GM23338 (cell line): Measurements from ENCODE around the gene FRMD4A. TPM values are rescaled to one million over a fixed set of nuclear protein-coding genes. Genes with fewer than 3 reads are reported as not detected.
A peak's percentile ranks its signal among the peaks of the same experiment; 100 is the strongest.

Experiments used
- ATAC-seq: fragments of 200-7000 bp; cut with Tn5 transposase; 3 replicates; pipeline ENCODE4 v1.9.1; 2020
- DNase-seq: peaks from one replicate; pipeline ENCODE4 v3.0.0-alpha.2; 2015; ENCODE audit warnings: low spot score
- H2AFZ ChIP-seq: fragments of 200-600 bp; sonication (generic); 2 replicates; pipeline ENCODE4 v1.8.0; 2016; ENCODE audit warnings: antibody characterized with exemption, mild to moderate bottlenecking, moderate library complexity
- H3F3A ChIP-seq: fragments of 200-600 bp; sonication (generic); replicated peaks from 2 replicates; pipeline ENCODE4 v1.8.0; 2017; ENCODE audit warnings: antibody characterized with exemption, mixed run types, low read depth
- H3K27ac ChIP-seq: fragments of 200-600 bp; sonication (generic); 2 replicates; pipeline ENCODE4 v1.6.1; 2016; ENCODE audit warnings: low read depth
- H3K27me3 ChIP-seq: fragments of 200-600 bp; sonication (generic); 2 replicates; pipeline ENCODE4 v1.8.0; 2016; ENCODE audit warnings: mild to moderate bottlenecking, mixed run types, moderate library complexity; ENCODE audit not compliant: insufficient read depth
- H3K36me3 ChIP-seq: fragments of 200-600 bp; sonication (generic); 2 replicates; pipeline ENCODE4 v1.8.0; 2016; ENCODE audit warnings: mild to moderate bottlenecking; ENCODE audit not compliant: insufficient read depth
- H3K4me1 ChIP-seq: fragments of 200-600 bp; sonication (generic); 2 replicates; pipeline ENCODE4 v1.8.0; 2016; ENCODE audit warnings: mild to moderate bottlenecking, moderate library complexity; ENCODE audit not compliant: insufficient read depth
- H3K4me2 ChIP-seq: fragments of 200-600 bp; sonication (generic); 2 replicates; pipeline ENCODE4 v1.7.1; 2017; ENCODE audit warnings: mixed run types
- H3K4me3 ChIP-seq: fragments of 200-600 bp; sonication (generic); 2 replicates; pipeline ENCODE4 v1.6.1; 2016; ENCODE audit warnings: mixed run types
- H3K79me2 ChIP-seq: fragments of 200-600 bp; sonication (generic); replicated peaks from 2 replicates; pipeline ENCODE4 v1.8.0; 2017; ENCODE audit warnings: mild to moderate bottlenecking; ENCODE audit not compliant: insufficient read depth
- H3K9me2 ChIP-seq: fragments of 200-600 bp; sonication (generic); 2 replicates; pipeline ENCODE4 v1.8.0; 2017; ENCODE audit not compliant: insufficient read depth
- H4K20me1 ChIP-seq: fragments of 200-600 bp; sonication (generic); replicated peaks from 2 replicates; pipeline ENCODE4 v1.8.0; 2017; ENCODE audit warnings: mild to moderate bottlenecking; ENCODE audit not compliant: insufficient read depth
- H3K27ac Mint-ChIP-seq: 2 replicates; pipeline ENCODE4 v1.8.0; 2020; ENCODE audit warnings: inconsistent platforms, mild to moderate bottlenecking, moderate library complexity, mixed read lengths
- H3K27me3 Mint-ChIP-seq: 3 replicates; pipeline ENCODE4 v1.8.0; 2022; ENCODE audit warnings: low read depth, mild to moderate bottlenecking, moderate library complexity, mixed read lengths, inconsistent platforms; ENCODE audit not compliant: insufficient read depth, poor library complexity
- H3K36me3 Mint-ChIP-seq: 3 replicates; pipeline ENCODE4 v1.8.0; 2021; ENCODE audit warnings: low read depth, mild to moderate bottlenecking, inconsistent platforms, moderate library complexity, mixed read lengths
- H3K4me1 Mint-ChIP-seq: 3 replicates; pipeline ENCODE4 v1.8.0; 2020; ENCODE audit warnings: mild to moderate bottlenecking, inconsistent platforms, mixed read lengths
- H3K4me3 Mint-ChIP-seq: 3 replicates; pipeline ENCODE4 v1.8.0; 2021; ENCODE audit warnings: moderate library complexity, mild to moderate bottlenecking, inconsistent platforms, mixed read lengths
- H3K9me3 Mint-ChIP-seq: 3 replicates; pipeline ENCODE4 v1.8.0; 2020; ENCODE audit warnings: moderate library complexity, mild to moderate bottlenecking, inconsistent platforms, mixed read lengths
- CREB1 ChIP-seq: fragments of 250-450 bp; sonication (Bioruptor Pico); IDR thresholded peaks from 2 replicates; pipeline ENCODE4 v1.5.0; 2020; ENCODE audit warnings: low read depth, mild to moderate bottlenecking, moderate library complexity
- EZH2 ChIP-seq: fragments of 200-600 bp; sonication (generic); IDR thresholded peaks from one replicate; pipeline ENCODE4 v1.8.0; 2017; ENCODE audit warnings: antibody characterized with exemption, mild to moderate bottlenecking, low read depth; ENCODE audit not compliant: unreplicated experiment
- EZH2phosphoT487 ChIP-seq: fragments of 200-600 bp; sonication (generic); IDR thresholded peaks from one replicate; pipeline ENCODE4 v1.8.1; 2018; ENCODE audit warnings: antibody characterized with exemption; ENCODE audit not compliant: unreplicated experiment
- NANOG ChIP-seq: IDR thresholded peaks from 2 replicates; pipeline ENCODE4 v1.6.1; 2016; ENCODE audit warnings: antibody characterized with exemption, borderline replicate concordance
- STAT1 ChIP-seq: IDR thresholded peaks from one replicate; pipeline ENCODE4 v1.6.1; 2016; ENCODE audit warnings: antibody characterized with exemption; ENCODE audit not compliant: unreplicated experiment
- polyA plus RNA-seq: library from polyadenylated mRNA; unstranded; fragments of >200 nt; fragmentation: Nextera tagmentation; extraction: Ambion mirVana; gene quantifications from 2 replicates; pipeline ENCODE4 v1.2.1, GENCODE V29; 2016
- total RNA-seq: library from RNA; depleted of rRNA; stranded (reverse); fragments of >200 nt; shearing (Covaris generic); gene quantifications from 2 replicates; pipeline ENCODE4 v1.2.3, GENCODE V29; 2014
- TF ChIP-seq, protein P1 (sequence below): IDR thresholded peaks from one replicate; pipeline ENCODE4 v1.6.1; 2018; ENCODE audit warnings: antibody characterized with exemption; ENCODE audit not compliant: unreplicated experiment
- TF ChIP-seq, protein P2 (sequence below), 2 experiments: fragments of 200-600 bp in 1 of 2; sonication (generic) in 1 of 2; conservative IDR thresholded peaks; 2 replicates each; pipeline versions ENCODE4 v1.5.1 to v1.6.1; 2016 to 2017; ENCODE audit warnings: antibody characterized with exemption in 2 of 2, low read depth in 2 of 2, mild to moderate bottlenecking in 2 of 2, moderate library complexity in 1 of 2
- TF ChIP-seq, protein P3 (sequence below): IDR thresholded peaks from 2 replicates; pipeline ENCODE4 v1.6.1; 2016; ENCODE audit warnings: antibody characterized with exemption

FRMD4A gene
- total and polyA plus RNA-seq, 2 experiments from 2014 or later: 14.0 to 20.1 TPM

DNA sequence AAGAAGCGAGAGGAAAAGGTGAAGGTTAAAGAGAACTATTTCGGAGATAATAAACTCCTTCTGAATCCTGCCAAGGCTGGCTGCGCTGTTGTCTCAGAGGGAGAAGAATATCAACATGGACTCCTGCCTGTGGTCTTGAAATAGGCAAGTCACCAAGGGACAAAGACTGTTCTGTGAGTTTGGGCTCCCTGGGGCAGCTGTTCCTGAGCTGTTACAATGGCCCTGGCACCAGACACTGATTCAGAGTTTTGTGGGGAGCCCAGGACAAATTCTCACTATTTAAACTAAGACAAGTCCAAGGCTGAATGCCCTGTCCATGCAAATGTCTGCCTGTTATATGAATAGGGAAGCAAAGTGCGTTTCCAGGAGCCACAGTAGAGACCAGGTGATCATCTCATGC lies 662.6 kb downstream of the FRMD4A start:
- Histone ChIP-seq H3K9me2 (no peaks in the 10 kb centered on the region), H3K27ac (0 out of 2 replicates have a peak overlapping the region, but pooled peaks have one; percentile 19), H3K4me2 (no peak overlapping the region), H4K20me1 (no peaks in the 10 kb centered on the region), H3K4me3 (no peak overlapping the region), H3K79me2 (no peaks in the 10 kb centered on the region), H3K36me3 (0 out of 2 replicates have a peak, but pooled peaks cover 8% of the 10 kb centered on the region), H3K27me3 (no peaks in the 10 kb centered on the region), H2AFZ (no peak overlapping the region), H3K4me1 (peaks cover 13% of the 10 kb centered on the region), H3F3A (no peaks in the 10 kb centered on the region)
- peaks cover 8% of the 10 kb centered on the region for H3K27me3 Mint-ChIP-seq
- TF ChIP-seq NANOG (no peak), CREB1 (CRISPR knock-in tag) (no peak), STAT1 (no peak), EZH2 (no peak), EZH2phosphoT487 (no peak)
- TF ChIP-seq, protein P1, sequence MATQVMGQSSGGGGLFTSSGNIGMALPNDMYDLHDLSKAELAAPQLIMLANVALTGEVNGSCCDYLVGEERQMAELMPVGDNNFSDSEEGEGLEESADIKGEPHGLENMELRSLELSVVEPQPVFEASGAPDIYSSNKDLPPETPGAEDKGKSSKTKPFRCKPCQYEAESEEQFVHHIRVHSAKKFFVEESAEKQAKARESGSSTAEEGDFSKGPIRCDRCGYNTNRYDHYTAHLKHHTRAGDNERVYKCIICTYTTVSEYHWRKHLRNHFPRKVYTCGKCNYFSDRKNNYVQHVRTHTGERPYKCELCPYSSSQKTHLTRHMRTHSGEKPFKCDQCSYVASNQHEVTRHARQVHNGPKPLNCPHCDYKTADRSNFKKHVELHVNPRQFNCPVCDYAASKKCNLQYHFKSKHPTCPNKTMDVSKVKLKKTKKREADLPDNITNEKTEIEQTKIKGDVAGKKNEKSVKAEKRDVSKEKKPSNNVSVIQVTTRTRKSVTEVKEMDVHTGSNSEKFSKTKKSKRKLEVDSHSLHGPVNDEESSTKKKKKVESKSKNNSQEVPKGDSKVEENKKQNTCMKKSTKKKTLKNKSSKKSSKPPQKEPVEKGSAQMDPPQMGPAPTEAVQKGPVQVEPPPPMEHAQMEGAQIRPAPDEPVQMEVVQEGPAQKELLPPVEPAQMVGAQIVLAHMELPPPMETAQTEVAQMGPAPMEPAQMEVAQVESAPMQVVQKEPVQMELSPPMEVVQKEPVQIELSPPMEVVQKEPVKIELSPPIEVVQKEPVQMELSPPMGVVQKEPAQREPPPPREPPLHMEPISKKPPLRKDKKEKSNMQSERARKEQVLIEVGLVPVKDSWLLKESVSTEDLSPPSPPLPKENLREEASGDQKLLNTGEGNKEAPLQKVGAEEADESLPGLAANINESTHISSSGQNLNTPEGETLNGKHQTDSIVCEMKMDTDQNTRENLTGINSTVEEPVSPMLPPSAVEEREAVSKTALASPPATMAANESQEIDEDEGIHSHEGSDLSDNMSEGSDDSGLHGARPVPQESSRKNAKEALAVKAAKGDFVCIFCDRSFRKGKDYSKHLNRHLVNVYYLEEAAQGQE: no peak
- TF ChIP-seq, protein P2, sequence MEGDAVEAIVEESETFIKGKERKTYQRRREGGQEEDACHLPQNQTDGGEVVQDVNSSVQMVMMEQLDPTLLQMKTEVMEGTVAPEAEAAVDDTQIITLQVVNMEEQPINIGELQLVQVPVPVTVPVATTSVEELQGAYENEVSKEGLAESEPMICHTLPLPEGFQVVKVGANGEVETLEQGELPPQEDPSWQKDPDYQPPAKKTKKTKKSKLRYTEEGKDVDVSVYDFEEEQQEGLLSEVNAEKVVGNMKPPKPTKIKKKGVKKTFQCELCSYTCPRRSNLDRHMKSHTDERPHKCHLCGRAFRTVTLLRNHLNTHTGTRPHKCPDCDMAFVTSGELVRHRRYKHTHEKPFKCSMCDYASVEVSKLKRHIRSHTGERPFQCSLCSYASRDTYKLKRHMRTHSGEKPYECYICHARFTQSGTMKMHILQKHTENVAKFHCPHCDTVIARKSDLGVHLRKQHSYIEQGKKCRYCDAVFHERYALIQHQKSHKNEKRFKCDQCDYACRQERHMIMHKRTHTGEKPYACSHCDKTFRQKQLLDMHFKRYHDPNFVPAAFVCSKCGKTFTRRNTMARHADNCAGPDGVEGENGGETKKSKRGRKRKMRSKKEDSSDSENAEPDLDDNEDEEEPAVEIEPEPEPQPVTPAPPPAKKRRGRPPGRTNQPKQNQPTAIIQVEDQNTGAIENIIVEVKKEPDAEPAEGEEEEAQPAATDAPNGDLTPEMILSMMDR (conservative IDR thresholded peaks at IDR 0.05; ENCODE audit: low read depth in 2 of 2): no peak
- TF ChIP-seq, protein P3, sequence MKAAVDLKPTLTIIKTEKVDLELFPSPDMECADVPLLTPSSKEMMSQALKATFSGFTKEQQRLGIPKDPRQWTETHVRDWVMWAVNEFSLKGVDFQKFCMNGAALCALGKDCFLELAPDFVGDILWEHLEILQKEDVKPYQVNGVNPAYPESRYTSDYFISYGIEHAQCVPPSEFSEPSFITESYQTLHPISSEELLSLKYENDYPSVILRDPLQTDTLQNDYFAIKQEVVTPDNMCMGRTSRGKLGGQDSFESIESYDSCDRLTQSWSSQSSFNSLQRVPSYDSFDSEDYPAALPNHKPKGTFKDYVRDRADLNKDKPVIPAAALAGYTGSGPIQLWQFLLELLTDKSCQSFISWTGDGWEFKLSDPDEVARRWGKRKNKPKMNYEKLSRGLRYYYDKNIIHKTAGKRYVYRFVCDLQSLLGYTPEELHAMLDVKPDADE: no peak
- H3K4me1 Mint-ChIP-seq: peaks cover 20% of the 10 kb centered on the region
- 0 out of 2 replicates have a peak overlapping the region, but pooled peaks have one; percentile 30 for H3K27ac Mint-ChIP-seq
- no peak for ATAC-seq
- H3K36me3 Mint-ChIP-seq: peaks cover 42% of the 10 kb centered on the region
- H3K4me3 Mint-ChIP-seq: no peak overlapping the region
- no peaks in the 10 kb centered on the region for H3K9me3 Mint-ChIP-seq
- DNase-seq: no peak
